HG02852 (cell line): Measurements from ENCODE around the gene KCNIP1.

Experiments
- ATAC-seq: cut with Tn5 transposase; IDR thresholded peaks from one replicate; pipeline ENCODE4 v1.9.1; 2021; ENCODE audit warnings: mild to moderate bottlenecking, moderate library complexity; ENCODE audit not compliant: unreplicated experiment

KCNIP1 gene

DNA sequence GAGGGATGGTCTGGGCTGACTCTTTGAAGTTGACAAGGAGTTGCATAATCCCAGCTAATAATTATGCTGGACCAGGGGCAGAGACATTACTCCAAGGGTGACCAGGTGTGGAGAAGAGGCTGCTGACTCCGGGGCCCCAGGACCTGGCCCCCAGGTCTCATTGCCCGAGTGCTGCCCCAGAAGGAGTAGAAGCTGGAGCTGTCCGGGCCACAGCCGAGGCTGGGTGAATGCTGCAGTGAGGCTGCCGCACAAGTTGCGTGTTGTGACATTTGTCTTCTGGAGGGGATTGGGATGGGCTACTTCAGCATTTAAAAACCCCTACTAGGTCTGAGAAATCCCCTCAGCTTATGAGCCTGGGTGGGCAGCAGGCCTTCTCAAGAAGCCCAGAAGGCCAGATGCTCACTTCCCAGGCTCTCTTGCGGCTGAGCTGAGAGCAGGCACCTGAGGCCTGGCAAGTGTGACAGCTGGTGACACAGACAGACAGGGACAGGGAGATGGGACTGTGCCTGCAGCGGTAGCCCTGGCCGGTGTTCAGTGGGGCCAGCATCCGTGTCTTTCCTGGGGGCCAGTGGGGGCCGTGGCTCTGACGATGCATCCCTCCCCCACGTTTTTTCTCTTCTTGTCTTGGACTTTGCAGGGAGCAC is 122.8 kb downstream of the KCNIP1 start:
- ATAC-seq = no peak

DNA sequence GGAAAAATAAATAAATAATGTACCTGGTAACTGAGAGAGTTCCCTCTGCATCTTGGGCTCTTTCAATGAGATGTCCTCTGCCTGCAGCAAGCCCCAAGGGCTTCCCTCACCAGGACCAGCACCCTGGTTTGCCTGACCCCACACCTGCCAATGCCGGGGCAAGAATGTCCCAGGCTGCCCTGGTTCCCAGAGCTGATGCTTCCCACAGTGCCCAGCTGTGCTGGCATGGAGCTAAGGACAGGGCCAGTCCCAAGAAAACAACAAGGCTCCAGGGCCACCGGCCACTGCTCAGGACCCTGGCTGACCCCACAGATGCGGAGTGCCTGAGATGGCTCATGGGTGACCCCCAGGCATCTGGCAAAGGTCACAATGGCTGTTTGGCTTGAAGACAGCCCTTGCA is 123.5 kb downstream of the KCNIP1 start:
- no peak for ATAC-seq

DNA sequence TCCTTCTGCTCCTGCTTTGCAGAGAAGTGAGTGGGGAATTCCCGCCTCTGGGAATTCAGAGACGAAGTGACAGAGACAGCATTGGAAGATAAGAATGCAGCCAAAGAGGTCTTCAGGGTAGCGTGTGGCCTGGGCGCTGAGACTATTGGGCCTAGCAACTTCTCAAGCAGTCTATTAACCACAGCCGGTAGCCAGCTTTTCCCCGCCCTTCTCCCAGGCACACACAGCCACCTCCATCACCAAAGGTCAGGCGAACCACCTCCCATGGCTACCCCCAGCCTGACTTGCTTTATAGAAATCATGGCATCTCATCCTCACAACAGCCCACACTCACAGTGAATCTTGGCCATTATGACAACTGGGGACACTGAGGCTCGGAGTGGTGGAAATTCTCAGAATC is 124.2 kb downstream of the KCNIP1 start:
- ATAC-seq = no peak

DNA sequence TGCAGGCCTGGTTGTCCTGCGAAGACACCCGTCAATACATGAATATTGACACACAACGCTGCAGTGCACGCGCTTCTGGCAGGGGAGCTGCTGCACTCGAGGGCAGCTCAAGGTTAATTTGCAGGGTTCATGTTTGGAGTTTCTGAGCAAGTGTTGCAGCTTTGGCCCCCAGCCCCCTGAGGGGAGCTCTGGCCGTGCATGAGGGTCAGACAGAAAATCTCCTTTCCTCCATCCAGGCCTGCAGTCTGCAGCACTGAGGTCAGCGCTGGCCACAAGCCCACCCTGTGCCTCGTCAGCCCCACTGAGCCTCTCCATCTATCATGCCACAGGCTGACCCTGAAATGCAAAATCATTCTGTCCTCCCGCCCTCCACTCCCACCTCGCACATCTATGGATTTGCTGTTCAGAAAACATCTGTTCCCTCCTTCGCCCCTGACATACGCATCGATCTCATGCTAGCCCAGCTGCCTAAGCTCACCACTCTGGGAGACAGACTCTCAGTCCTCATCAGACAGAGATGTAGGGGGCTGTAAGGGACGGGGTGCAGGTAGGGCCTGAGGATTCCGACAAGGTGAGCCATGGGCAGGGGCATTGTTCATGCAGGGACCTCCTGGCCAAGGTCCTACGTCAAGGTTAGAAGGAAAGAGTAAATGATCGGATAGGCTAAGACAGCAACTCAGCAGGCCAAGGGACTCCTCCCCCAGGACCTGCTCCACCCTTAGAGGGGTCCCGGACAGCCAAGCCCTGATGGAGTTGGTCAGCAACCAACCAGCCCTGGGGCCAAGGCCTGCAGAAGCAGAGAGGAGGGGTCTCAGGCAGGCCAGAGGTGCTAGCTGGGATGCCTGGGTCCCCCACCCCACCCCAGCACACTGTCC is 125.1 kb downstream of the KCNIP1 start:
- no peak for ATAC-seq

DNA sequence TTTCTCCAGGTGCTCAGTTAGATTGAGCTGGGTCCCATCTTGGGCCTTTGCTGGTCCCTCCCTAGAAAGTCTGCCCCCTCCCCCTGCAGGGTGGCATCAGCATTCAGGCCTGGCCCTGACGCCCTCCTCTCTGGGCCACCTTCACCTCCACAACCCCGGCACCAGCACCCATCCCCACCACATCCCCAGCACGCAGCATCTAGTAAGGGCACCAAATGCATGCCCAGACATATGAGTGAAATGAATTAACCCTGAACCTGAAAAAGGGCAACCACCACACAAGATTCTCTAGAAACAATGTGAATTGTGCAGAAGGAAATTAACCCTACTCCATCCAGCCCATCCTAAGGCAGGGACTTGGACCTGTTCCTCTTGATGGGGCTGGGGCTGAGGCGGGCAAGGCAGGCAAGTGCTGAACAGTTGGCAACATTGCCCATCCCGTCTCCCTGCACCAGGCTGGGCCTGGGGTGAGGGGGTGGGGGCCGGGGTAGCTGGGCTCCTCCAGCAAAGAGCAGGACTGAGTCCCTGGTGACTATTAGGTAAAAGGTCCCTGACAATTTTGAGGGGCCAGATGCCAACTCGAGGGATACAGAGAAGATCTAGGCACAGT is 125.9 kb downstream of the KCNIP1 start:
- no peak for ATAC-seq

DNA sequence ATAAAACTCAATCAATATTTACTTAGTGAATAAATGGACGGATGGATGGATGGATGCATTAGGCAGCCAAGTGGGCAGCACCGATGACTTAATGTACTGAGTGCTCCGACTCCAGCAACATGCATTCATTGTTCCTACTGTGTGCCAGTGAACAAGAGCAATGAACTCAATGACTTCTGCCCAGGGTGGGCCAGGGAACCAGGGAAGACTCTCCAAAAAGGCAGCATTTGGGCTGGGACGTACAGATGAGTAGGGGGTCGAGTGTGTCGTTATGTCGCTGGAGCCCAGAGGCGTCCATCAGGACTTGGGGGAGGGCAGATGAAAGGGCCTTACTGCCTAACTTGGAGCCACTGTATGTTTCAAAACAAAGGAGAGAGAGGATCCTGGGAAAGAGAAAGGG is 126.4 kb downstream of the KCNIP1 start:
- ATAC-seq = no peak

DNA sequence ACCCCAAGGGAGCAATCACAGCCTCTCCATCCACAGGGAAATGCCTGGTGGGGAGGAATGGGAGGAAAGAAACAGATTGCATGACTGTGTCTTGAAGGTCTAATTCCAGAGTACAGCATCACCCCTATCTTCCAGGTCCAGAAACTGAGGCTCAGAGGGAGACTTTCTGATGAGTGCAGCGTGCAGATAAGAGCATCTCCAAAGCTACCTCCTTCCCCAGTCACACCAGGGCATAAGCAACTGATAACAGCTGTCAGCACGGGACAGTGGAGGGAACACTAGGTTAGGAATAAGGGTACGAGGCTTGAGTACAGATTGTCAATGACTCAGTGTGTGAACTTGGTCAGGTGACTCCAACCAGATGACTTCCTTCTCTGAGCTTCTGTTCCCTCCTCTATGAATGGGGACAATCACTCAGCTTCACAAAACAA is 126.9 kb downstream of the KCNIP1 start:
- ATAC-seq = no peak

DNA sequence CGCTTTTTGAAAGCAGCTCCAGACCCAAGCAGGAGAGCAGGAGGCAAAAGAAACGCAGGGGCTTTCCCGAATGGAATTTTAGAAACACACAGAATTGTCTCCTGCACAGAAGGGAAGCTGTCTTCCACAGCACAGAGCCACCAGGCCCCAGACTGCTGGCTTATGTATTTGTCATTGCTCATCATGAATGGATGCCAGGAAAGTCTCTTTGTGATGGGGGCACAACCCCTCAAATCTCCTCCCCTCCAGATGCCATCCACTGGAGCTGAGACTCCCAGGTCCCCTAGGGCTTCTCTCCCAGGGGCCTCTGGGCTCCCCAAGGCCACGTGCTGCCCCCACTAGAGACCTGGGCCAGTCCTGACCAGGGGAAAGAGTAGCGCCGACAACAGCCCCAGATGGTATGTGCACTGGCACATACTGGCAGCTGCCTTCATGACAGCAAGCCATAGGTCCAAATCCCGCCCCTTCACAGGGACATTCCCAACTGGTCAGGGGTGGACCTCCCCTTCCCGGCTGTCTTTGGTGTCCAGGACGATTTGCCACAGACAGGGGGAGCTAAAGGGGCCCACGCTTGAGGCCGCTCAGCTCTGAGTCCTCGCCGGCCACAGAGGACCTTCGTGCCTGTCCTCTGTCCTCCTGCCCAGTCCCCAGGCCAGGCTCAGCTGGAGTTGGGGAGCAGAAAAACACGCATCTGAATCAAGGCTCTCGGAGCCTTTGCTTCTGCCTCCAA is 127.8 kb downstream of the KCNIP1 start:
- ATAC-seq = no peak

DNA sequence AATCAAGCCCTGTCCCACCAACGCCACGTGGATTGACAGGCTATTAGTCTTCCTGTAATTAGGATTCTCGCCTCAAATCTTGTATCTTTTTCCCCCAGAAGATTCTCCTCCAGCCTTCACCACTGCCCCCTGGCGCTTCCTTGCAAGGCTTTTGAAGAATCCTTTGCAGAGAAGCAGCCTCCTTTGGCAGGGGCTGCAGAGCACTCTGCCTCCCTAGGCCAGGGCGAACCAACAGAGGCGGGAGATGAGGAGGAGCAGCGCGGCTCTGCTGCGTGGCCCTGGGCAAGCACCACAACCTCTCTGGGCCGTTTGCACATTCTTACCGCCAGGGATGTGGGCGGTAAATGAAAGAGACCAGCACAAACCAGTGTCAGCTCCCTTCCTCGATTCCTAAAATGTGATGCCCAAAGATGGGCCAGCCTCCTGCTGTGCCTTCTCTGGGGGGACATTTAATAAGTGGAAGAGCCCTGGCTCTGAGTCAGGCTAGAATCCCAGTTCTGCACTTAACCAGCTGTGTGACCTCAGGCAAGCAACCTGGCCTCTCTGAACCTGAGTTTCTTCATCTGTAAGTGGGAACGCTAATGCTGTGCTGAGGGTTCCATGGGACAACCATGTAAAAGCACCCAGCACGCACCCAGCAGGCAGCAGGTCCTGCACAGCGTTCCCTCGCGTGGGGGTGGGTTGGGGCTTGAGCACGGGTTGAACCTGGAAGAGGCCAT is 128.6 kb downstream of the KCNIP1 start:
- ATAC-seq = no peak

DNA sequence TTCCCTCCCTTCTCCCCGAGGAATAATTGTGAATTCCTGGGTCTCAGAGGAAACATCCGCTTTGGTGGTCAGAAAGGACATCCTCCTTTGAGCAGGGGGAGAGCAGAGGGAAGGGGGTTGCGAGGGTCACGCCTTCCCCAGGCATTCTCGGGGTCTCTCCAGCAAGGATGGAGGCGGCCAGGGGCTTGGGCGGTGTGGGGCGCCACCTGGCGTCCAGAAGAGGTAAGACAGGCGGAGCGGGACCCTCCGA is 129.1 kb downstream of the KCNIP1 start:
- no peak for ATAC-seq

DNA sequence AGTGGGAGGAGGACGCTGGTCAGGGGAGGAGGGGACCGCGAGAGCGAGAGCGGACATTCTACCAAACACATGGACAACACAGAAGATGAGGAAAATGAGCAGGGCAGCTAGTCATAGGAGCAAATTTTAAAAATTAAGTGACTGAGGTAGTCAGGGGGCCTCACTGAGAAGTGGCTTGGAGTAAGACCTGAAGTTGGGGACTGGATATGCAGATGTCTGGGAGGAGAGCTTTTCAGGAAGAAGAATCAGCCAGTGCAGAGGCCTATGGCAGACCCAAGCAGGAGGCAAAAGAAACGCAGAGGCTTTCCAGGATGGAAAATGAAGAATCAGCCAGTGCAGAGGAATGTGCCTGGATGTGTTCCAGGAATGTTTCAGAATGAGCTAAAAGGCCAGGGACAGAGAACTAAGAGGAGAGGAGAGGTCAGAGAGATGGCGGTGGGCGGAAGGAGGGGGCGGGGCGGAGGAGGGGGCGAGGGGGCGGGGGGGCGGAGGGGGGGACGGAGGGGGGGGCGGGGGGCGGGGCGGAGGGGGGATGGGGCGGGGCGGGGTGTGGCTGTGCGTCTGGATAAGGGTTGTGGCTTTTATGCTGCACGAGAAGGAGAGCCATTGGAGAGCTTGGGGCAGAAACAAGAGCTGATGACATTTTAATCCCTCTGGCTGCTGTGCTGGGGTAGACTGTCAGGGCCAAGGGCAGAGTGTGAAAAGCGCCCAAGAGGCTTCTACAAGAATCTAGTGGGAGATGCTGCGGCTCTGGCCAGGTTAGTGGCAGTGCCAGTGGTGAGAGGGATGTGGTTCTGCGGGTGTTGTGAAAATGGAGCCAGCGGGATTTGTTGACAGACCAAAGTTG is 129.6 kb downstream of the KCNIP1 start:
- ATAC-seq = no peak

DNA sequence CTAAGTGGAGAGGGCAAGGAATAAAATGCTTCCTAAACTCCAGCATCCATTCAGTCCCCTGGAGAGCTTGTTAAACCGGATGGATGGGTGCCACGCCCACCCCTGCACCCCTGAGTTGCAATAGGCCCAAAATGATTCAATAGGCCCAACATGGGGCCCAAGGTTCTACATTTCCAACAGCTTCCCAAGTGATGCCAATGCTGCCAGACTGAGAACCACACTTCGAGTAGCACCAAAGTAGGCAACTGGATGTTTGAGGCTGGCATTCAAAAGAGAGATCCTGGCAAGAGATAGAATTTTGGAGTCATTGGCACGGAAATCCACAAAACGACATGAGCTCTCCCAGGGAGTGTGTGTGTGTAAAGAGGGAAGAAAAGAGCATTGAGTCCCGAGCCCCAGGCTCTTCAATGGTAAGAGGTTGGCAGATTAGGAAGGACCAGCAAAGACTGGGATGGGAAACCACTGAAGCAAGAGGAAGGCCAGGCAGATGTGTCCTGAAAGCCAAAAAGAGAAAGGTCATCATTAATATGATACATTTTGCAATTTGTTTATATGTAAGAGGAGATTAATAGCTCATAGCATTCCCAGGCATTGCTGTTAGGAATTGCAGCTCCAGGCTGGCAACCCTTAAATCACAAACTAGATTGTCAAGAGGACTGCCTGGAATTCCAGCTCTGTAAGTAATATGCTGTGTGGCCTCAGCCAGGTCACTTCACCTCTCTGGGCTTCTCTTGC is 130.6 kb downstream of the KCNIP1 start:
- no peak for ATAC-seq

DNA sequence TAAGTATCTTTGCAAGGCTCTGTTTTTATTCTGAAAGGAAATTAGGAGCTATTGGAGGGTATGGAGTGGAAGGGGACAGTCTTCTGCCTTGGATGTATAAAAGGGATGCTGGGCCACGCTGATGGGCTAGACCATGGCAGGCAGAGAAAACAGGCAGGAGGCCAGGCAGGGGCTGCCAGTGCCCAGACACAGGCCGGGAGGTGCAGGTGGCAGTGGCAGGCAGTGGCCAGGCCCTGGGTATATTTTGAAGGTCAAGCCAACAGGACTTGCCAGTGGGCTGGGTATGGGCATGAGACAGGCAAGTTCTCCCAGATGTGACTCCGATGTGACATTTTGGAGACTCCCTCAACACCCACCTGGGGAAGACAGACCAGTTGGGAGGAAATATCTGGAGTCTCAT is 131.9 kb downstream of the KCNIP1 start:
- ATAC-seq = no peak

DNA sequence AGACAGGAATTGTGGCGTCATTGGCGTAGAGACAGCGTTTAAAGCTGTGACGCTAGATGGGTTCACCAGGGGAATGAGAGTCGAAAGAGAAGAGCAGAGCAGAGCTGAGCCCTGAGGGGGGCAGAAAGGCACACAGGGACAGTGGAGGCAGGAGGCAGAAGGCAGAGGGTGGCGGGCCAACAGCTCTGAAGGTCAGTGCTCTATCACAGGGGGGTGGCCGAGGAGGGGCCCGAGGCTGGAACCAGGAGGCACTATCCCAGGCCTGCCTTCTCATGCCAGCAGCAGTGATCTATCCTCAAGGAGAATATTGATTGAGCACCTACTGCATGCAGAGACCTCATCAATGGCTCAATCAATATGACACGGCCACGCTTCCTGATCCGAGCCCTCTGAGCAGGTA is 132.4 kb downstream of the KCNIP1 start:
- no peak for ATAC-seq

DNA sequence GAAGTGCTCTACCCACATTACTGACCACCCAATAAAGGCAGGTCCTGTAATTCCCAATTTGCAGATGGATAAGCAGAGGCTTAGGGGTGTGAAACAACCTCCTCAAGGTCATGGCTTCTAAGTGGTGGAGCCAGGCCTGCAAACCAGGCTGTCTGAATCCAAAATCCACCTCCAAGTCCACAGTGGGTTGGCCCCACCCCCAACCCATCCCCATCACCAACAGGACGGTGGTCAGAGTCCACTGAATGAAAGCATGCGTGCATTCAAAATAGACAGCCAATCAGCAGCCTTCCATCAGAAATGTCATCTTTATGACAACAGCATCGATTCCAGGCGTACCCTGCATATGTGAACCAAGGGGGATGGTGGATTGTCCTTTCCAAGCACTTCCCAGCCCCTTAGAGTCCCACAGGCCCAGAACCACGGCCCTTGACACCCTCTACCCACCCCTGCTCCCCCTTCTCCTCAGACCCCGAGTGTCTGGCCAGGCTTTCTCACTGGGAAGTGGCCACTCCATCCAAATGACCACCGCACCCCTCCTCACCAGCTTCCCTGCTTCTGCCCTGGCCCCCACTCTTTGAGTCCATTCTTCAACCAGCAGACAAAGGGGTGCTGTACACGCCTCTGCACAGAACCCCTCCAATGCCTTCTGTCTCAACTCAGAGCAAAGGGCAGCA is 133.1 kb downstream of the KCNIP1 start:
- no peak for ATAC-seq

DNA sequence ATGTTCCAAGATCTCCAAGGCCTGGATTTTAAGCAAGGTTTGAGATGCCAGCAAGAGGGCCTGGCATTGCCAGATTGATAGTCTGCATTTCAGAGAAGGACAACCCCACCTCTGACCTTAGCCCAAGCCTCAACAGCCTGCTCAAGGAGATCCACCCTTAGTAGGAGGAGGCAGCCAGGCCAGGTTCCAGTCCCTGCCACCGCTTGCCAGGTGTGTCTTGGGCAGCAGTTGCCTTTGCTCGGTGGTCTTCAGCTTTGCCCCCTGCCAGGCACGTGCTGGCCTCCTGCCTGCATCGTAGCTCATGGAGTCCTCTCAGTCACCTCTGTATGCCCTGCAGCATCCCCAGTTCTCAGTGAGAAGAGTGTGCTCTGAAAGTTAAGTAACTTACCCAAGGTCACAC is 134.2 kb downstream of the KCNIP1 start:
- ATAC-seq = no peak

DNA sequence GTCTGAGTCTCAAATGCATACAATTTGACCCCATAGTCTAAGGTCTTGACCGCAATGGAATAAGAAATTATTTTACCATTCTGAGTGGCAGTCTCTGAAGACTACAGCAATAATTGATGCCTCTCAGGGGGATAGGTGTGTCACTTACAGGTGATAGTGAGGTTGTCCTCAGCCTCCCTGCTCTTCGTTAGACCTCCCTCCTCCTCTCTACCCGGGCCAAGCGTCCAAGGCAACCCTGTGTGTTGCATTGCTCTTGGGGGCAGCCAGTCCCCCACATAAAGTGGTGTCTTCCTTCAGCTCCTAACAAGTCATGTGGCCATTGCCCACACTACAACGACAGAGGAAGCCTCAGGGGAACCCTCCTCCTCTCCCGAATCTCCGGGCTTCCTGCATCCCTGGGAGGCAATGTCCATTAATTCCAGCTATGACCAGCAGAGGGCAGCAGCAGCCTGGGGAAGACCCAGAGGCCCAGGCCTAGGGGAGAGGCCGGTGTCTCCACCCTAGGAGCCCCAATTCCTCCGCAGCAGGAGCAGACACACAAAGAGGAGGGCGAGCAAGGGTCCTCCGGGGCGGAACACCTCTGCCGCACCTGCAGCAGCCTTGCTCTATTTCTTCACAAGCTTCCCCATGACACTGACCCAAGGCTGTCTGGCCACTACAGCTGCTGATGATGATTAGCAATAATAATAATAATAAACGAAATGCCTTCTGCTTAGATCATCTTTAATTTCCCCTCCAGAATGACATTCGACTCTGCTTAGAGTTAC is 134.8 kb downstream of the KCNIP1 start:
- peak; percentile 60 for ATAC-seq
